HepG2 (cell line): ENCODE results near the gene IGF2BP3. TPM values are rescaled to one million over a fixed set of nuclear protein-coding genes. Genes with fewer than 3 reads are reported as not detected.

Source experiments
- BRD4 ChIP-seq: sonication (generic); formaldehyde crosslinking; IDR thresholded peaks from 2 replicates; pipeline ENCODE4 v1.4.0; 2020; ENCODE audit warnings: missing genetic modification reagents
- E2F2 ChIP-seq: sonication (generic); formaldehyde crosslinking; IDR thresholded peaks from 2 replicates; pipeline ENCODE4 v1.4.0; 2020; ENCODE audit warnings: missing genetic modification reagents, borderline replicate concordance
- KLF6 ChIP-seq: IDR thresholded peaks from 2 replicates; pipeline ENCODE4 v1.8.0; 2016; ENCODE audit warnings: missing biosample characterization, missing genetic modification reagents
- TRIM24 ChIP-seq: sonication (generic); formaldehyde crosslinking; IDR thresholded peaks from 2 replicates; pipeline ENCODE4 v1.8.0; 2022; ENCODE audit warnings: mild to moderate bottlenecking, missing genetic modification reagents
- U2AF1 ChIP-seq: fragments of 200-400 bp; formaldehyde crosslinking; optimal IDR thresholded peaks from 2 replicates; pipeline ENCODE3; 2017; ENCODE audit warnings: mild to moderate bottlenecking, low read depth, low read length
- ZC3H4 ChIP-seq: sonication (generic); formaldehyde crosslinking; IDR thresholded peaks from 2 replicates; pipeline ENCODE4 v1.4.0; 2020; ENCODE audit warnings: missing genetic modification reagents, borderline replicate concordance
- ZHX2 ChIP-seq, 2 experiments: sonication (generic) in 1 of 2; formaldehyde crosslinking in 1 of 2; IDR thresholded peaks; 2 replicates each; pipeline versions ENCODE4 v1.6.1 to v1.9.0; 2014 to 2022; ENCODE audit warnings: antibody characterized with exemption in 1 of 2, borderline replicate concordance in 1 of 2, inconsistent platforms in 1 of 2, low read depth in 1 of 2, missing genetic modification reagents in 1 of 2
- ZNF570 ChIP-seq: sonication (generic); formaldehyde crosslinking; IDR thresholded peaks from 2 replicates; pipeline ENCODE4 v1.4.0; 2020; ENCODE audit warnings: mild to moderate bottlenecking, missing genetic modification reagents, borderline replicate concordance
- polyA plus RNA-seq, 8 experiments: library from polyadenylated mRNA; depleted of rRNA in 3 of 8; stranded (reverse) in 7 of 8; unstranded in 1 of 8; fragments of >200 nt; fragmentation: Illumina TruSeq in 4 of 8; extraction: Trizol in 4 of 8; gene quantifications; 2 replicates each; pipeline versions ENCODE4 v1.2.1 to v1.2.3, GENCODE V29; 2011 to 2016; ENCODE audit warnings: low read depth in 4 of 8, missing spikeins in 1 of 8, mixed read lengths in 1 of 8; ENCODE audit not compliant: insufficient read depth in 1 of 8
- total RNA-seq, 5 experiments: library from RNA; depleted of rRNA; stranded (reverse); fragments of >200 nt; fragmentation: Illumina TruSeq; extraction: Trizol; gene quantifications; 2 replicates each; pipeline ENCODE4 v1.2.3, GENCODE V29; 2016; ENCODE audit warnings: low read depth in 1 of 5
- TF ChIP-seq, protein P1 (sequence below): sonication (generic); formaldehyde crosslinking; IDR thresholded peaks from 2 replicates; pipeline ENCODE4 v1.5.0; 2020; ENCODE audit warnings: mild to moderate bottlenecking, missing genetic modification reagents, borderline replicate concordance
- TF ChIP-seq, protein P2 (sequence below): sonication (generic); formaldehyde crosslinking; IDR thresholded peaks from 2 replicates; pipeline ENCODE4 v1.5.1; 2020; ENCODE audit warnings: mild to moderate bottlenecking, missing genetic modification reagents, borderline replicate concordance
- TF ChIP-seq, protein P3 (sequence below): IDR thresholded peaks from 2 replicates; pipeline ENCODE4 v1.6.1; 2016; ENCODE audit warnings: missing genetic modification reagents, missing compliant biosample characterization

Gene IGF2BP3
- total and polyA plus RNA-seq, 2 of the 13 experiments (the other 11 are each of a cell fraction or from before 2014, with no cell fraction given): 37.7 to 39.5 TPM

DNA sequence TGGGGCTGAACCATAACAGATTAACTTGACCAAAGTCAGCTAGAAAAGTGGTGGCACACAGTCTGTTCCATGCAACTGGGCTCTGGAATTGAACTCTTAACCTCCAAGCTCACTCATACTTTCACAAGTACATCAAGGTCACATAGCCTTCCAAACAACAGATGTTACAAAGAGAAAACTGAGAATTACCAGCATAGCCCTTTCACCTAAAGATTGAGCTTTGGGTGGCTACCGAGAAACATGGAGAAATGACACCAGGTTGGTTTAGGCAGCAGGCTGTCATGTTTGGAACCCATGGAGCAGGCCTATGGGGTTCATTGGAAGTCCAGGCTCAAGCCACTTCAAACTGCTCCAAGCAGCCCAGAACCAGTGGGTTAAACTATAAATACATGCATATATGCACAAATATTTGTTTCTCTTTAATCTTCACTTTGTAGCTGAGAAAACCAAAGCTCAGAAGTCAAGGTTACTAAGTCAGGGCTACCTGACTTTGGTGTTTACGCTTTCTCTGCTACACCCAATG, 112.1 kb downstream of the IGF2BP3 start (continued):
- TF ChIP-seq, protein P1, sequence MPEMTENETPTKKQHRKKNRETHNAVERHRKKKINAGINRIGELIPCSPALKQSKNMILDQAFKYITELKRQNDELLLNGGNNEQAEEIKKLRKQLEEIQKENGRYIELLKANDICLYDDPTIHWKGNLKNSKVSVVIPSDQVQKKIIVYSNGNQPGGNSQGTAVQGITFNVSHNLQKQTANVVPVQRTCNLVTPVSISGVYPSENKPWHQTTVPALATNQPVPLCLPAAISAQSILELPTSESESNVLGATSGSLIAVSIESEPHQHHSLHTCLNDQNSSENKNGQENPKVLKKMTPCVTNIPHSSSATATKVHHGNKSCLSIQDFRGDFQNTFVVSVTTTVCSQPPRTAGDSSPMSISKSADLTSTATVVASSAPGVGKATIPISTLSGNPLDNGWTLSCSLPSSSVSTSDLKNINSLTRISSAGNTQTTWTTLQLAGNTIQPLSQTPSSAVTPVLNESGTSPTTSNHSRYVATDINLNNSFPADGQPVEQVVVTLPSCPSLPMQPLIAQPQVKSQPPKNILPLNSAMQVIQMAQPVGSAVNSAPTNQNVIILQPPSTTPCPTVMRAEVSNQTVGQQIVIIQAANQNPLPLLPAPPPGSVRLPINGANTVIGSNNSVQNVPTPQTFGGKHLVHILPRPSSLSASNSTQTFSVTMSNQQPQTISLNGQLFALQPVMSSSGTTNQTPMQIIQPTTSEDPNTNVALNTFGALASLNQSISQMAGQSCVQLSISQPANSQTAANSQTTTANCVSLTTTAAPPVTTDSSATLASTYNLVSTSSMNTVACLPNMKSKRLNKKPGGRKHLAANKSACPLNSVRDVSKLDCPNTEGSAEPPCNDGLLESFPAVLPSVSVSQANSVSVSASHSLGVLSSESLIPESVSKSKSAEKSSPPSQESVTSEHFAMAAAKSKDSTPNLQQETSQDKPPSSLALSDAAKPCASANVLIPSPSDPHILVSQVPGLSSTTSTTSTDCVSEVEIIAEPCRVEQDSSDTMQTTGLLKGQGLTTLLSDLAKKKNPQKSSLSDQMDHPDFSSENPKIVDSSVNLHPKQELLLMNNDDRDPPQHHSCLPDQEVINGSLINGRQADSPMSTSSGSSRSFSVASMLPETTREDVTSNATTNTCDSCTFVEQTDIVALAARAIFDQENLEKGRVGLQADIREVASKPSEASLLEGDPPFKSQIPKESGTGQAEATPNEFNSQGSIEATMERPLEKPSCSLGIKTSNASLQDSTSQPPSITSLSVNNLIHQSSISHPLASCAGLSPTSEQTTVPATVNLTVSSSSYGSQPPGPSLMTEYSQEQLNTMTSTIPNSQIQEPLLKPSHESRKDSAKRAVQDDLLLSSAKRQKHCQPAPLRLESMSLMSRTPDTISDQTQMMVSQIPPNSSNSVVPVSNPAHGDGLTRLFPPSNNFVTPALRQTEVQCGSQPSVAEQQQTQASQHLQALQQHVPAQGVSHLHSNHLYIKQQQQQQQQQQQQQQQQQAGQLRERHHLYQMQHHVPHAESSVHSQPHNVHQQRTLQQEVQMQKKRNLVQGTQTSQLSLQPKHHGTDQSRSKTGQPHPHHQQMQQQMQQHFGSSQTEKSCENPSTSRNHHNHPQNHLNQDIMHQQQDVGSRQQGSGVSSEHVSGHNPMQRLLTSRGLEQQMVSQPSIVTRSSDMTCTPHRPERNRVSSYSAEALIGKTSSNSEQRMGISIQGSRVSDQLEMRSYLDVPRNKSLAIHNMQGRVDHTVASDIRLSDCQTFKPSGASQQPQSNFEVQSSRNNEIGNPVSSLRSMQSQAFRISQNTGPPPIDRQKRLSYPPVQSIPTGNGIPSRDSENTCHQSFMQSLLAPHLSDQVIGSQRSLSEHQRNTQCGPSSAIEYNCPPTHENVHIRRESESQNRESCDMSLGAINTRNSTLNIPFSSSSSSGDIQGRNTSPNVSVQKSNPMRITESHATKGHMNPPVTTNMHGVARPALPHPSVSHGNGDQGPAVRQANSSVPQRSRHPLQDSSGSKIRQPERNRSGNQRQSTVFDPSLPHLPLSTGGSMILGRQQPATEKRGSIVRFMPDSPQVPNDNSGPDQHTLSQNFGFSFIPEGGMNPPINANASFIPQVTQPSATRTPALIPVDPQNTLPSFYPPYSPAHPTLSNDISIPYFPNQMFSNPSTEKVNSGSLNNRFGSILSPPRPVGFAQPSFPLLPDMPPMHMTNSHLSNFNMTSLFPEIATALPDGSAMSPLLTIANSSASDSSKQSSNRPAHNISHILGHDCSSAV: no peak
- TF ChIP-seq E2F2 (CRISPR knock-in tag): no peak
- no peak for TF ChIP-seq ZHX2 (IDR thresholded peaks at IDR 0.05; ENCODE audit: low read depth)
- TF ChIP-seq ZHX2 (CRISPR knock-in tag; IDR thresholded peaks at IDR 0.05; ENCODE audit: borderline replicate concordance): no peak
- TF ChIP-seq, protein P2, sequence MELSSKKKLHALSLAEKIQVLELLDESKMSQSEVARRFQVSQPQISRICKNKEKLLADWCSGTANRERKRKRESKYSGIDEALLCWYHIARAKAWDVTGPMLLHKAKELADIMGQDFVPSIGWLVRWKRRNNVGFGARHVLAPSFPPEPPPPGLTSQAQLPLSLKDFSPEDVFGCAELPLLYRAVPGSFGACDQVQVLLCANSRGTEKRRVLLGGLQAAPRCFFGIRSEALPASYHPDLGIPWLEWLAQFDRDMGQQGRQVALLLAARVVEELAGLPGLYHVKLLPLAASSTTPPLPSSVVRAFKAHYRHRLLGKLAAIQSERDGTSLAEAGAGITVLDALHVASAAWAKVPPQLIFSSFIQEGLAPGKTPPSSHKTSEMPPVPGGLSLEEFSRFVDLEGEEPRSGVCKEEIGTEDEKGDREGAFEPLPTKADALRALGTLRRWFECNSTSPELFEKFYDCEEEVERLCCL (CRISPR knock-in tag): no peak
- TF ChIP-seq, protein P3, sequence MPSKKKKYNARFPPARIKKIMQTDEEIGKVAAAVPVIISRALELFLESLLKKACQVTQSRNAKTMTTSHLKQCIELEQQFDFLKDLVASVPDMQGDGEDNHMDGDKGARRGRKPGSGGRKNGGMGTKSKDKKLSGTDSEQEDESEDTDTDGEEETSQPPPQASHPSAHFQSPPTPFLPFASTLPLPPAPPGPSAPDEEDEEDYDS (CRISPR knock-in tag): peak; percentile 21
- TF ChIP-seq U2AF1: no peak
- TF ChIP-seq ZNF570 (CRISPR knock-in tag): no peak
- TF ChIP-seq ZC3H4 (CRISPR knock-in tag): no peak
- TF ChIP-seq BRD4 (CRISPR knock-in tag): no peak
- TF ChIP-seq KLF6 (CRISPR knock-in tag): no peak
- TF ChIP-seq TRIM24 (CRISPR knock-in tag): no peak
